ENCODE data around the gene PHLPP1.

DNA sequence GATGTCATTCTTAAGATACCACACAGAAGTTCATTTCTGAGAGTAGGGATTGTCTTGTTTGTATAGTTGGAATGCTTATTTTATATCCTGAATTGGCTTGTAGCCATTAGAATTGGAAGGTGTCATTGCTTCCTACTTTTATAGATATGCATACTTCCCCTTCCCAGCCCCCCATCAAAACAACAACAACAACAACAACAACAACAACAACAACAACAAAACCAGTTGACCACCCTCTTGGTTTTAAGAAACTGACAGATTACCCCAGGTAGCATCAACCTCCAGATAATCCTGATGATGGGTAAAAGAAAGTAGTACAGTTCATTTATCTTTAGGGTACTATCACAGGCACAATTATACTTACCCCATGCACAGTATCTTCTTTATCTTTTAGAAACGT lies 20.0 kb downstream of the PHLPP1 start:
- TF ChIP-seq, protein P1, sequence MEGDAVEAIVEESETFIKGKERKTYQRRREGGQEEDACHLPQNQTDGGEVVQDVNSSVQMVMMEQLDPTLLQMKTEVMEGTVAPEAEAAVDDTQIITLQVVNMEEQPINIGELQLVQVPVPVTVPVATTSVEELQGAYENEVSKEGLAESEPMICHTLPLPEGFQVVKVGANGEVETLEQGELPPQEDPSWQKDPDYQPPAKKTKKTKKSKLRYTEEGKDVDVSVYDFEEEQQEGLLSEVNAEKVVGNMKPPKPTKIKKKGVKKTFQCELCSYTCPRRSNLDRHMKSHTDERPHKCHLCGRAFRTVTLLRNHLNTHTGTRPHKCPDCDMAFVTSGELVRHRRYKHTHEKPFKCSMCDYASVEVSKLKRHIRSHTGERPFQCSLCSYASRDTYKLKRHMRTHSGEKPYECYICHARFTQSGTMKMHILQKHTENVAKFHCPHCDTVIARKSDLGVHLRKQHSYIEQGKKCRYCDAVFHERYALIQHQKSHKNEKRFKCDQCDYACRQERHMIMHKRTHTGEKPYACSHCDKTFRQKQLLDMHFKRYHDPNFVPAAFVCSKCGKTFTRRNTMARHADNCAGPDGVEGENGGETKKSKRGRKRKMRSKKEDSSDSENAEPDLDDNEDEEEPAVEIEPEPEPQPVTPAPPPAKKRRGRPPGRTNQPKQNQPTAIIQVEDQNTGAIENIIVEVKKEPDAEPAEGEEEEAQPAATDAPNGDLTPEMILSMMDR (IDR thresholded peaks at IDR 0.05; ENCODE audit: insufficient read depth, low read depth, low read length) = no peak
- TF ChIP-seq EZH2 (IDR thresholded peaks at IDR 0.05; ENCODE audit: insufficient read depth, low read length) = no peak

All from astrocyte (in vitro differentiated cells and primary cell).